ENCODE data around the gene LORICRIN.

DNA sequence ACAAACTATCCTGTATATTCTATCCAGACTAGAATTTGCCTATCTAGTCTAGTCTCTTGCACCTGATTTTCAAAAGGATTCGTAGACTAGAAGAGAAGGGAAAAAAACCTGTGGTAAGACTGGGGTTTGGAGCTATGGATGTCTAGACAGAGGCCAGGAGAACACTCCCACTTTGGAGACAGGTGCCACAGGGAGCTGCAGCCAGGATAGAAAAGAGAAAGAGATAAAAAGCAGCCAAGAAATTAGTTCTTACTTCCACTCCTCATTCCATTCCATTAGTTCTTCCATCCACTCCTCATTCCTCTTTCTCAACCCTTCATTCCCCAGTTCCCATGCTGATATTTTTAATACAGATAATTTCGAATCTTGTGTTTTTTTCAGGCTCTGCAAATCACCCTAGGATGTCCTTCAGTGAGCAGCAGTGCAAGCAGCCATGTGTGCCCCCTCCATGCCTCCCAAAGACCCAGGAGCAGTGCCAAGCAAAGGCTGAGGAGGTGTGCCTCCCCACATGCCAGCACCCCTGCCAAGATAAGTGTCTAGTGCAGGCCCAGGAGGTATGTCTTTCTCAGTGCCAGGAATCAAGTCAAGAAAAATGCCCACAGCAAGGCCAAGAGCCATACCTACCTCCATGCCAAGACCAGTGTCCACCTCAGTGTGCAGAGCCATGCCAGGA is 41.6 kb upstream of the LORICRIN start:
- TF ChIP-seq ZBTB21 (tag by site-specific recombination; IDR thresholded peaks at IDR 0.05) (no peak), ZNF341 (tag by site-specific recombination; IDR thresholded peaks at IDR 0.05; ENCODE audit: low read depth) (no peak), EGR2 (tag by site-specific recombination; IDR thresholded peaks at IDR 0.05; ENCODE audit: low read depth) (no peak), ZNF513 (tag by site-specific recombination; IDR thresholded peaks at IDR 0.05) (no peak), CTCF (tag by site-specific recombination; IDR thresholded peaks at IDR 0.05) (no peak)

All from HEK293 (cell line).